G401 (cell line): ENCODE data around the gene TRPC5OS. TPM values are rescaled to one million over a fixed set of nuclear protein-coding genes. Genes with fewer than 3 reads are reported as not detected.

Source experiments
- DNase-seq: peaks from one replicate; pipeline ENCODE4 v3.0.0-alpha.2; 2015; ENCODE audit warnings: low spot score
- in situ Hi-C: cut with HindIII; loops from 2 replicates; pipeline ENCODE4 v1.10.0; 2016; ENCODE audit warnings: low sequenced_read_pairs, mixed read lengths
- total RNA-seq: library from RNA; depleted of rRNA; stranded (reverse); fragments of >200 nt; shearing (Covaris generic); gene quantifications from 2 replicates; pipeline ENCODE4 v1.2.3, GENCODE V29; 2014; rRNA removed

Gene TRPC5OS
- not detected in 2 replicates for total RNA-seq

GRCh38 chrX:111875881-111876280 lies at the start of gene TRPC5OS:
TSS of gene TRPC5OS (plus strand) at chrX:111876181. CDS start at chrX:111901850, 25,669 bp downstream.
- in situ Hi-C loops = no loop called here
- DNase-seq = no peak

GRCh38 chrX:111829345-111829744 lies 46.6 kb upstream of the TRPC5OS start:
- in situ Hi-C loops = no loop called here

GRCh38 chrX:111830571-111830970 lies 45.4 kb upstream of the TRPC5OS start:
- in situ Hi-C loops = no loop called here
- no peak for DNase-seq

More at GRCh38 chrX:111829345-111829744, 46.6 kb upstream of the TRPC5OS start:
- DNase-seq = no peak

GRCh38 chrX:111831343-111831742 lies 44.6 kb upstream of the TRPC5OS start:
- no peak for DNase-seq
- in situ Hi-C loops = no loop called here

GRCh38 chrX:111837197-111837596 lies 38.8 kb upstream of the TRPC5OS start:
- peak; percentile 32 for DNase-seq
- in situ Hi-C loops = no loop called here

- in situ Hi-C loops = no loop called here
Observed at GRCh38 chrX:111847491-111848133, 28.4 kb upstream of the TRPC5OS start.

GRCh38 chrX:111848541-111848940 lies 27.4 kb upstream of the TRPC5OS start:
- no peak for DNase-seq
- in situ Hi-C loops = no loop called here

More at GRCh38 chrX:111847491-111848133, 28.4 kb upstream of the TRPC5OS start:
- DNase-seq = no peak

- in situ Hi-C loops = no loop called here
- DNase-seq = no peak
Observed at GRCh38 chrX:111850975-111851374, 25.0 kb upstream of the TRPC5OS start.

GRCh38 chrX:111854556-111855490 lies 21.2 kb upstream of the TRPC5OS start:
- in situ Hi-C loops = no loop called here
- no peak for DNase-seq

GRCh38 chrX:111857534-111858060 lies 18.4 kb upstream of the TRPC5OS start:
- no peak for DNase-seq
- in situ Hi-C loops = no loop called here

- DNase-seq = no peak
- in situ Hi-C loops = no loop called here
Observed at GRCh38 chrX:111861605-111862004, 14.4 kb upstream of the TRPC5OS start.

- in situ Hi-C loops = no loop called here
Observed at GRCh38 chrX:111867236-111867635, 8.7 kb upstream of the TRPC5OS start.

GRCh38 chrX:111868726-111869638 lies 7.0 kb upstream of the TRPC5OS start:
- in situ Hi-C loops = no loop called here
- DNase-seq = peak; percentile 21

More at GRCh38 chrX:111867236-111867635, 8.7 kb upstream of the TRPC5OS start:
- no peak for DNase-seq

GRCh38 chrX:111869639-111870034 lies 6.3 kb upstream of the TRPC5OS start:
- in situ Hi-C loops = no loop called here
- DNase-seq = peak; percentile 59

- in situ Hi-C loops = no loop called here
- no peak for DNase-seq
Observed at GRCh38 chrX:111874241-111874640, 1.7 kb upstream of the TRPC5OS start.

- no peak for DNase-seq
- in situ Hi-C loops = no loop called here
Observed at GRCh38 chrX:111876646-111877045, 665 bp downstream of the TRPC5OS start.

- in situ Hi-C loops = no loop called here
- no peak for DNase-seq
Observed at GRCh38 chrX:111877681-111878080, 1.7 kb downstream of the TRPC5OS start.

GRCh38 chrX:111880735-111881134 lies 4.8 kb downstream of the TRPC5OS start:
- in situ Hi-C loops = no loop called here
- DNase-seq = no peak

GRCh38 chrX:111881715-111882114 lies 5.7 kb downstream of the TRPC5OS start:
- in situ Hi-C loops = no loop called here
- DNase-seq = no peak
